8988T (cell line): ENCODE measurements around the gene LEUTX.
A peak's percentile ranks its signal among the peaks of the same experiment; 100 is the strongest.
"Not testable (repeated sequence)": the region's sequence is repeated elsewhere in the genome, so short reads cannot be mapped to it uniquely, and the experiment has no call there.

Experiments used
- DNase-seq: peaks from one replicate; pipeline ENCODE4 v3.0.0; 2011

LEUTX gene

GRCh38 chr19:39788244-39788643 is 9.6 kb downstream of the LEUTX start:
- DNase-seq, result no peak

- peak; percentile 43 for DNase-seq
Observed at GRCh38 chr19:39792999-39793546, 14.4 kb downstream of the LEUTX start.

GRCh38 chr19:39795001-39795400 is 16.3 kb downstream of the LEUTX start:
- DNase-seq, result no peak

- DNase-seq, result no peak
Observed at GRCh38 chr19:39796000-39796498, 17.4 kb downstream of the LEUTX start.

- no peak for DNase-seq
Observed at GRCh38 chr19:39797083-39797482, 18.4 kb downstream of the LEUTX start.

DNA sequence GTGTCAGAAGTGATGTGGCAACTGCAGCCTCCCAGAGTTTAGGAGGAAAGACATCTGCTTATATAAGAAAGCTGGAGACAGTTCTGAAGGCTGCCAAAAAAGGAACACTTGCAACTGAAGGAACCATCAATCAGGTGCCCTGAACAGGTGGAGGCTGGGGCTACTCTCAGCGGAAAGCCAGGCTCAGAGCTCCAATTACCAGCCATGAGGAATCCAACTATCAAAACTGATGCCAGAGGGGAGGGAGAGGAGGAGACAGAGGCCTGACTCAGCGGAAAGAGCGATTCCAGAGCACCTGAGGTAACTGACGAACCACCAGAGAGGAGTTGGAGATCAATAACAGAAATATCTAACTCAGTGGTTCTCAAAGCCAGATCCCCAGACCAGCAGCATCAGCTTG is 24.3 kb downstream of the LEUTX start:
- no peak for DNase-seq

GRCh38 chr19:39805104-39805503 is 26.4 kb downstream of the LEUTX start:
- DNase-seq, result no peak

- no peak for DNase-seq
Observed at GRCh38 chr19:39807846-39808364, 29.3 kb downstream of the LEUTX start.

DNA sequence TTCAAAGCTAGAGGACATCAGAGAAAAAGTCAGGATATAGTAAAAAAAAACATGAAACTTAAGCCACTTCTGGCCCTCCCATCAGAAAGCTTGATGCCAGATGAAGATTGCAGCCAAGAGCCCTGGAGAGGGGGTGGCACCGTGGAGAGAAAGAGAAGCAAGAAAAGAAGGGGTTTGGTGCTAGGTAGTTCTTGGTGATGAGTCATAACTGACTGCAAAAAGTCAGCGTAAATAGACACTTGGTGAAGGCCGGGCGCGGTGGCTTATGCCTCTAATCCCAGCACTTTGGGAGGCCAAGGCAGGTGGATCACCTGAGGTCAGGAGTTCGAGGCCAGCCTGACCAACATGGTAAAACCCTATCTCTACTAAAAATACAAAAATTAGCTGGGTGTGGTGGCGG is 30.0 kb downstream of the LEUTX start:
- DNase-seq, result not testable (repeated sequence)

GRCh38 chr19:39809368-39809767 is 30.7 kb downstream of the LEUTX start:
- DNase-seq, result no peak

DNA sequence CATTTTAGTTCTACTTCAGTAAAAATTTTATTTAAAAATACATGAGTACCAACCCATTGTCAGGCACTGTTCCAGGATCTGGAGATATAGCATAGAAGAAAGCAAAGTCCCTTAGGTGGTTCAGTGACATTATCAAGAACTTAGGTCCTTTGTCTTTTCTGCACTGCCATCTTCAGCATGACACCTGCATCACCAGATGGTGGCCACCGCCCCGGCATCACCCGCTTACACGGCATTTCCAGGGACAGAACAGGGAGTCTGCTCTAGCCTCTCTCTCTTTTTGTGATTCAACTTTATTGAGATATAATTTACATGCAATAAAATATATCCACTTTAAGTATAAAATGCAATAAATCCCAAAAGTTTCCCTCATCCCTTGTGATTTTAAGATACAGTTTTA is 31.8 kb downstream of the LEUTX start:
- no peak for DNase-seq

DNA sequence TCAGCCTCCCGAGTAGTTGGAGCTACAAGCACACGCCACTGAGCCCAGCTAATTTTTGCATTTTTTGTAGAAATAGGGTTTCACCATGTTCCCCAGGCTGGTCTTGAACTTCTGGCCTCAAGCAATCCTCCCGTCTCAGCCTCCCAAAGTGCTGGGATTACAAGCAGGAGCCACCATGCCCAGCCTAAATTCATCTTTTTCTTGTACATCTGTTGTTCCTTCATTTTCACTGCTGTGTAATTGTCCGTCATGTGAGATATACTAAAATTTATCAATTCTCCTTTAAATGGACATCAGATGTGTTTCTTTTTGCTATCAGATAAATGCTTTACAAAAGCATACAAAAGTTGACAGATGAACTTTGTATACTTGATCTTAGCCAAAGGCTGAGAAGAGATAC is 32.4 kb downstream of the LEUTX start:
- no peak for DNase-seq

GRCh38 chr19:39813264-39813993 is 34.8 kb downstream of the LEUTX start:
- no peak for DNase-seq

- DNase-seq, result not testable (repeated sequence)
Observed at GRCh38 chr19:39814111-39814510, 35.5 kb downstream of the LEUTX start.

GRCh38 chr19:39814595-39814994 is 35.9 kb downstream of the LEUTX start:
- DNase-seq, result no peak

GRCh38 chr19:39816287-39817048 is 37.8 kb downstream of the LEUTX start:
- DNase-seq, result no peak

DNA sequence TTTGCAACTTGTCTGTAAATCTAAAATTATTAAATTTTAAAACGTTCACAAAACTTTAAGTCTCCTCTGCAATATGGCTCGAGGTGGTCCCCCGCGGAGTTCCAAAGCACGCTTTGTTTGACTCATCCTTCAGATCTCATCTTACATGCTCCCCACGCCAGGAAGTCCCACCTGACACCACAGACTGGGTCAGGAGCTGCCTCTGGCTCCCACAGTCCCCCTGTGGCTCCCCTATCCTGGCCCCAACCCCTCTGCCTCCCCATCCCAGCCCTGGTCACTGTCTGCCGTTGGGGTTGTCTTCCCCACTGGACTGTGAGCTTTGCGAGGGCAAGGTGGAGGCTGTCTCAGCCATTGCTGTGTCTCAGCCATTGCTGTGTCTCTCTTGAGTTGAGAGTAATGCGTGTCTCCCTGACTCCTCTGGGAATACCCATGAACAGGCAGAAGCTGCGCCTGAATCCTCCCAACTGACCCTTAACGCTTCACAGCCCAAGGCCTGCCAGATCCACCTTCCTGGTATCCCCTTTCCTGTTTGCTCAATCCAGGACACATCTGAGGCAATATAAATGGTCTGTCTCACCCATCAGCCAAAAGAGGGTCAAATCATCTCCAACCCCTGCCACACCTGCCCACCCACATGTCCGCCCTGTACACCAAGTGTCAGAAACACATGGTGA is 39.4 kb downstream of the LEUTX start:
- DNase-seq, result no peak

DNA sequence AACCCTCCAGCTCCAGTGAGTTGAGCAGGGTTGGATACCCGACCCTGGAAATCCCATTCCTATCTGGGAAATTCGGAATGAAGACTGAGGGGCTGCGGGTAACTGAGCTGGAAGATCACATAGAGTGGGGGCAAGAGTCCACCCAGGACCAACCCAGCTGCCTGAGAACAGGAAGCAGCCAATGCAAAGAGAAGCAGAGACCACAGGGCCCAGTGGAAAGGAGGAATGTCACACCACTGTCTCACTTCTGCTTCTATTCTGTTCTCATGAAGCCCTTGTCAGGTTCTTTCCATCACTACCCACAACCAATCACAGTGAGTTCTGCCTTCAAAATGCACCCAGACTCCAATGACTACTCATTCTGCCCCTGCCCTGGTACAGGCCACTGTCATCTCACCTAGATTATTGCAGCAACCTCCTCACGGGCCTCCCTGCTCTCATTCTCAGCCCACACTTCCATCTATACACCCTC is 40.0 kb downstream of the LEUTX start:
- no peak for DNase-seq

GRCh38 chr19:39819786-39820185 is 41.1 kb downstream of the LEUTX start:
- DNase-seq, result no peak

DNA sequence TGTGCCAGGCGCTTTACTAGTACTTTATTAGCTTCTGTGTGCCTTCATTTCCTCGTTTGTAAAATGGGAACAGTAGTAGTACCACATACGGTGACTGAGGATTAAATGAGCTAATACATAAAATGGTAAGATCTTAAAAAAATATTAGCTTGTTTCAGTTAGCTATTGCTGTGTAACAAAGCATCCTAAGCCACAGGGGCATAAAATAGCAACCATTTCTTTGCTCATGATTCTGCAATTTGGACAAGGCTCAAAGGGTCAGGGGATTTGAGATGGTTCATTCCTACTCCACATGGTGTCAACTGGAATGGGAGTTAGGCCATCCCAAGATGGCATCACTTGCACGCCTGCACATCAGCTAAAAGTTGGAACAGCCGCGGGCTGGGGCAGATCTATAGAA is 42.0 kb downstream of the LEUTX start:
- DNase-seq, result no peak

DNA sequence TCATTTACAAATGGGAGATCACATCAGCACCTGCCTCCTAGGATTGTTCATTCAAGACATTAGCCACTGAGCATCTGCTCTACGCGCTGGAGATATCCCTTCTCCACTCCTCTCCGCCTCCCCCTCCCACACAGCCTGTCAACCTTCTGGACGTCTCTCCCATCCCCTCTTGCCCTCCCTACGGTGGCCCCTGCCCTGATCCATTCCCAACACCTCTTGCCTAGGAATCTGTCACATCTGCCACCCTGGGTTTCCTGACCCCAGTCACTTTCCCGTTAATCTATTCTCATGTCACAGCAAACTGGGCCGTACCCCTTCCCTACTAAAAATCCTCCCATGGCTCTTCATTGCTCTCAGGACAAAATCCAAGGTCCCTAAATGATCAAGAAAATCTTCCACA is 45.0 kb downstream of the LEUTX start:
- no peak for DNase-seq

- peak; percentile 88 for DNase-seq
Observed at GRCh38 chr19:39824143-39825092, 45.8 kb downstream of the LEUTX start.
